KOPT-K1 (cell line): ENCODE data around the gene HNRNPUL2.

Experiments
- H3K27ac ChIP-seq: fragments of 200-600 bp; sonication (generic); 2 replicates; pipeline ENCODE4 v1.5.1; 2016; ENCODE audit warnings: antibody characterized with exemption, mild to moderate bottlenecking, low read depth, low read length; ENCODE audit not compliant: poor library complexity, severe bottlenecking
- H3K36me3 ChIP-seq: fragments of 200-600 bp; sonication (generic); 2 replicates; pipeline ENCODE4 v1.5.1; 2017; ENCODE audit warnings: antibody characterized with exemption, mild to moderate bottlenecking, low read length, moderate library complexity; ENCODE audit not compliant: insufficient read depth
- H3K9me3 ChIP-seq: fragments of 200-600 bp; sonication (generic); 2 replicates; pipeline ENCODE4 v1.5.1; 2017; ENCODE audit warnings: antibody characterized with exemption, low read length, mild to moderate bottlenecking; ENCODE audit not compliant: insufficient read depth, poor library complexity, severe bottlenecking

Gene HNRNPUL2

GRCh38 chr11:62671608-62672389 is 55.5 kb downstream of the HNRNPUL2 start, which contains the start of the genes LBHD1 and UQCC3:
LBHD1 (minus strand) TSS chr11:62672267; CDS start chr11:62670031, 2,236 bp downstream.
UQCC3 (plus strand) TSS chr11:62671673; CDS start chr11:62671746, 73 bp downstream.
- Histone ChIP-seq H3K9me3 (no peaks in the 10 kb centered on the region), H3K36me3 (peaks cover 58% of the 10 kb centered on the region), H3K27ac (peak within 1 kb of the TSS; percentile 93)

GRCh38 chr11:62671236-62671607 is 56.0 kb downstream of the HNRNPUL2 start:
- Histone ChIP-seq H3K9me3 (no peaks in the 10 kb centered on the region), H3K27ac (peak overlapping the region; percentile 93), H3K36me3 (peaks cover 58% of the 10 kb centered on the region)

DNA sequence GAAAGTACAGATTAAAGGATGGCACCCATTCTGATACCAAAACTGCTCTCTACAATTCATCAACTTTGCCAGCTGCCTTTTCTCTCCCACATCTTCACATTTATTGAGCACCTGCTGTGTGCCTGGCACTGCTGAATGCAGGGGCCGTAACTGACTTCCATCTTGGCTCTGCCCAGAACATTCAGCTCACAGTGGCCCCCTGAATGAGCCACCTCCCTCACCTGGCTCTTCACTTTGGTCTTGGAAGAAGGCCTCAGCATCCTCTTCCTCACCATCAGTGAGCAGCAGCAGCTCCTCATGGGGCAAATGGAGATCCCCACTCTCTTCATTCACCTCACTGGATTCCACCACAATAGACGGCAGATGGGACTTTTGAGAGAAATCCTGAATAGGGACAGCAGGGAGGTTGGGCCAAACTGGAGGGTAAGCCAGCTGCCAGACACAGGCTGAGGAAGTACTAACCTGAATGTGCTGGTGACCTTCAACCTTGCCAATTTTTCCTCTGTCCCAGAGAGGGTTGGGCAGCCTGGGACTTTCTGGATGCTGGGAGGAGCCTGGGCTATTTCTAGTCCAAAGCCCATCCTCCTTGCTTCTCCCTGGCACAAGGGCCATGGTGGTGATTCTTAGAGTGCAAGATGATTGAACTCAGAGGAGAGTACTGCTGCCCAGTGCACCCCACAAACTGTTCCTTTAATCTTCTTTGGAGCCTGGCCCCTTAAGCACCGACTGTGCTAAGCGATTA is 57.7 kb downstream of the HNRNPUL2 start:
- Histone ChIP-seq H3K9me3 (no peaks in the 10 kb centered on the region), H3K27ac (peak overlapping the region; percentile 4), H3K36me3 (peaks cover 47% of the 10 kb centered on the region)

DNA sequence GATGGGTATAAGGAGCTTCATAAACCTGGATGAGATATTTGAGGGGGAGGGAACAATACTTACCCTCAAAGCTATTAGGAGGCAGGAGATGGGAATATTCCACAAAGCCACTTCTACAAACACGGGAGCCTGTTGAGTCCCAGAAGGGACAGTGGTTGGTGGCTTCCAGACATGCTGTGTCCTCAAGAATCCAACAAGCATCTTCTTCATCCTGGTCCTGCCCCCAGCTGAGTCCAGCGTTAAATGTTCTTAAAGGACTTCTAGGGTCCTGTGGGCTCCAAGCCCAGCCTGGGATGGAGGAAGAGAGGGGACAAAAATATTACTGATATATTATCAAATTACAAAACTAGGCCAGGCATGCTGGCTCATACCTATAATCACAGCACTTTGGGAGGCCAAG is 59.8 kb downstream of the HNRNPUL2 start:
- Histone ChIP-seq H3K36me3 (peaks cover 37% of the 10 kb centered on the region), H3K27ac (no peak overlapping the region), H3K9me3 (no peaks in the 10 kb centered on the region)

GRCh38 chr11:62666259-62666926 is 60.9 kb downstream of the HNRNPUL2 start:
- Histone ChIP-seq H3K9me3 (no peaks in the 10 kb centered on the region), H3K36me3 (peaks cover 47% of the 10 kb centered on the region), H3K27ac (peak overlapping the region; percentile 84)

- peak overlapping the region; percentile 84 for H3K27ac ChIP-seq
Measured at GRCh38 chr11:62665599-62666258, 61.5 kb downstream of the HNRNPUL2 start.

GRCh38 chr11:62665075-62665598 is 62.1 kb downstream of the HNRNPUL2 start, which contains the start of the genes C11orf98 and CSKMT:
C11orf98 (minus strand) TSS chr11:62665210; CDS start chr11:62665169, 41 bp downstream.
CSKMT (plus strand) TSS chr11:62665312; CDS start chr11:62665880, 568 bp downstream.
- H3K36me3 ChIP-seq, result peaks cover 56% of the 10 kb centered on the region
- H3K9me3 ChIP-seq, result no peaks in the 10 kb centered on the region
- H3K27ac ChIP-seq, result peak within 1 kb of the TSS; percentile 84

More at GRCh38 chr11:62665599-62666258, 61.5 kb downstream of the HNRNPUL2 start:
- Histone ChIP-seq H3K36me3 (peaks cover 52% of the 10 kb centered on the region), H3K9me3 (no peaks in the 10 kb centered on the region)

DNA sequence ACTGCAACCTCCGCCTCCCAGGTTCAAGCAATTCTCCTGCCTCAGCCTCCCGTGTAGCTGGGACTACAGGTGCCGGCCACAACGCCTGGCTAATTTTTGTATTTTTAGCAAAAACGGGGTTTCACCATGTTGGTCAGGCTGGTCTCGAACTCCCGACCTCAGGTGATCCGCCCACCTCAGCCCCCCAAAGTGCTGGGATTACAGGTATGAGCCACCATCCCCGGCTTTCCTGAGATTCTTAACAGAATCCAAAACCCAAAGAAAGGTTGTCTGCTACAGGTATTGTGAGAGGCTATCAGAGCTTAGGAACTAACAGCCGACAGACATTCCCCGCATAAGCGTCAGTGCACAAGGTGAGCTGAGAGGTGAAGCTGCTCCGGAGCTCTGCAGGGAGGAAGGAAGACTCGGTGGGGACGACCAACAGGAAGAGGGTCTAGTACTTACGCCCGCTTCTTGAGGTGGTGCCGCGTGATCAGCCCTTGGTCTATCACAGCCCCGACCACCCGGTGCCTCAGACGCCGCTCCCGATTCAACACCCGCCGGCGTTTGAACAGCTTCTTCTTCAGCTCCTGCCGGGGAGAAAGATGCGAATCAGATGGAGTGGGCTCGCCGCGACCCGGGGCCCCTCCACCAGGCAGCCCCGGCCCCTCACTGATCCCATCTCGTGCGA is 62.7 kb downstream of the HNRNPUL2 start:
- peak overlapping the region; percentile 84 for H3K27ac ChIP-seq
- H3K36me3 ChIP-seq, result peaks cover 52% of the 10 kb centered on the region
- H3K9me3 ChIP-seq, result no peaks in the 10 kb centered on the region
